Glomerular visceral epithelial cell (primary cell): ENCODE results near the gene GJA4.
A peak's percentile ranks its signal among the peaks of the same experiment; 100 is the strongest.
"Not testable (repeated sequence)": the region's sequence is repeated elsewhere in the genome, so short reads cannot be mapped to it uniquely, and the experiment has no call there.

Experiments used
- DNase-seq: peaks from one replicate; pipeline ENCODE4 v3.0.0-alpha.2; 2016; ENCODE audit errors: extremely low spot score

GJA4 gene

GRCh38 chr1:34770891-34771504 is 21.8 kb upstream of the GJA4 start:
- no peak for DNase-seq

GRCh38 chr1:34771573-34772371 is 21.0 kb upstream of the GJA4 start:
- no peak for DNase-seq

GRCh38 chr1:34773114-34773513 is 19.7 kb upstream of the GJA4 start:
- not testable (repeated sequence) for DNase-seq

DNA sequence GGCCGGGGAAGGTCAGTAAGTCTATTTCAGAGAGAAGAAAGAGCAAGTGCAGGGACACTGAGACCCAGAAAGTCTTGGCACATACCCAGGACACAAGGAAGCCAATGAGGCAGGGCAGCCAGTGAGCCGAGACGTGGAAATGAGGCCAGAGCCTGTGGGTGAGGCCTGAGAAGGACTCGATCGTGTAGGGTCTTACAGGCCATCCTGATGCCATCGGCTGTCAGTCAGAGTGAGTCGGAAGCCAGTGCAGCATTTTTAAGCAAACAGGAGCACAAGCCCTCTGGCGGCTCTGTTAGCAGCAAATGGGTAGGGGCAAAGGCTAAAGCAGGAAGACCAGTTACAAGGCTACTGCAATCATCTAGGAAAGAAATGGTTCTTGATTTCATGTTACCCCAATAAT is 17.8 kb upstream of the GJA4 start:
- no peak for DNase-seq

GRCh38 chr1:34776911-34777310 is 15.9 kb upstream of the GJA4 start:
- no peak for DNase-seq

- DNase-seq: no peak
Observed at GRCh38 chr1:34777519-34778321, 15.1 kb upstream of the GJA4 start.

DNA sequence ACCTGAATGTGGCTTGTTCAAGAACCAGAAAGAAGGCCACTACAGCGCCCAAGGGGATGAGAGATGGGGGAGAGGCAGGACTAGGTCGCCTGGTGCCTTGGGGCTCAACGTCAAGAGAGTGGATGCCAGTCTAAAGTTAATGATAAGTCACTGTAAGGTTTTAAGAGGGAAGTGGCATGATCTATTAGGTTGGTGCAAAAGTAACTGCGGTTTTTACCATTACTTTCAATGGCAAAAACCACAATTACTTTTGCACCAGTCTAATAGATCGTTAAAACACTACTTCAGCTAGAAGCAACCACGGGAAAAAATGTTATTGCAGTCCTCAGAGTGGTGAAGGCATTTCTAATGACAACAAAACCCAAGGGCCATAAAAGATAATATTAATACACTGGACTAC is 14.4 kb upstream of the GJA4 start:
- no peak for DNase-seq

DNA sequence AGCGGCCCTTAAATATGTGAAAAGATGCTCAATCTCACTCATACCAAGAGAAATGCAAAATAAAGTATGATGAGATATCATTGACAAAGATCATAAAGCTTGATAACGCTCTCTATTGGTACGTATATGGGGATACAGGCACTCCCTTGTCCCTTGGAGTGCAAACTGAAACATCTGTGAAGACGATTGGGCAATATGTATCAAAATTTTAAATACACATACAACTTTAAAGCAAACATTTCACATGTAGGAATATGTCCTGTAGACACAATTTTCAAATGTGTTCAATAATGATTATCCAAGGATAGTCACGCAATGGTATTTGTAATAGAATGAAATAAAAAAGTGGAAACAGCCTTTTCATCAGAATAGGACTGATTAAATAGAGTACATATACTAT is 13.8 kb upstream of the GJA4 start:
- no peak for DNase-seq

GRCh38 chr1:34779526-34779925 is 13.3 kb upstream of the GJA4 start:
- no peak for DNase-seq

DNA sequence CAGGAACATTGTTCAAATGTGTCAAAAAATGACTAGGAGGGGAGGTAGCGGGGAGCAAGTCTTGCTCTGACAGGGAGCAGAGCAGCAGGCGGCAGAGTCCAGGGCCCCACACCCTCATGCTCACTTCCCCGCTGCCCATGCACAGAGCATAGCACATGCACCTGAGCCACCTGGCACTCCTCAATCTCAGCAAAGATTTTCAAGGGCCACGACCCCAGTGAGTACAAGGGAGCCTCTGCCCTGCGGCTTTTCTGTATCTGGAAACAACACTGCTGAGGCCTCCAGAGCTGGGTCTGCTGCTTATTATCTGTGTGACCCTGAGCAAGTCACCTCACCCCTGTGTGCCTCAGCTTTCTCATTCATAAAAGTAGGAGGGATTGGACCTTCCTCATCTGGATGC is 12.8 kb upstream of the GJA4 start:
- no peak for DNase-seq

- DNase-seq: no peak
Observed at GRCh38 chr1:34780528-34780927, 12.3 kb upstream of the GJA4 start.

GRCh38 chr1:34781071-34781843 is 11.5 kb upstream of the GJA4 start, which contains the start of gene GJB3:
TSS of gene GJB3 (plus strand) at chr1:34781214. CDS start at chr1:34784763, 3,549 bp downstream.
- no peak for DNase-seq

- DNase-seq: no peak
Observed at GRCh38 chr1:34781844-34782391, 10.9 kb upstream of the GJA4 start.

DNA sequence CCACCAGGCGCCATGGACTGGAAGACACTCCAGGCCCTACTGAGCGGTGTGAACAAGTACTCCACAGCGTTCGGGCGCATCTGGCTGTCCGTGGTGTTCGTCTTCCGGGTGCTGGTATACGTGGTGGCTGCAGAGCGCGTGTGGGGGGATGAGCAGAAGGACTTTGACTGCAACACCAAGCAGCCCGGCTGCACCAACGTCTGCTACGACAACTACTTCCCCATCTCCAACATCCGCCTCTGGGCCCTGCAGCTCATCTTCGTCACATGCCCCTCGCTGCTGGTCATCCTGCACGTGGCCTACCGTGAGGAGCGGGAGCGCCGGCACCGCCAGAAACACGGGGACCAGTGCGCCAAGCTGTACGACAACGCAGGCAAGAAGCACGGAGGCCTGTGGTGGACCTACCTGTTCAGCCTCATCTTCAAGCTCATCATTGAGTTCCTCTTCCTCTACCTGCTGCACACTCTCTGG is 8.0 kb upstream of the GJA4 start:
- DNase-seq: no peak

DNA sequence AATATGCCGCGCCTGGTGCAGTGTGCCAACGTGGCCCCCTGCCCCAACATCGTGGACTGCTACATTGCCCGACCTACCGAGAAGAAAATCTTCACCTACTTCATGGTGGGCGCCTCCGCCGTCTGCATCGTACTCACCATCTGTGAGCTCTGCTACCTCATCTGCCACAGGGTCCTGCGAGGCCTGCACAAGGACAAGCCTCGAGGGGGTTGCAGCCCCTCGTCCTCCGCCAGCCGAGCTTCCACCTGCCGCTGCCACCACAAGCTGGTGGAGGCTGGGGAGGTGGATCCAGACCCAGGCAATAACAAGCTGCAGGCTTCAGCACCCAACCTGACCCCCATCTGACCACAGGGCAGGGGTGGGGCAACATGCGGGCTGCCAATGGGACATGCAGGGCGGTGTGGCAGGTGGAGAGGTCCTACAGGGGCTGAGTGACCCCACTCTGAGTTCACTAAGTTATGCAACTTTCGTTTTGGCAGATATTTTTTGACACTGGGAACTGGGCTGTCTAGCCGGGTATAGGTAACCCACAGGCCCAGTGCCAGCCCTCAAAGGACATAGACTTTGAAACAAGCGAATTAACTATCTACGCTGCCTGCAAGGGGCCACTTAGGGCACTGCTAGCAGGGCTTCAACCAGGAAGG is 7.4 kb upstream of the GJA4 start:
- DNase-seq: no peak

DNA sequence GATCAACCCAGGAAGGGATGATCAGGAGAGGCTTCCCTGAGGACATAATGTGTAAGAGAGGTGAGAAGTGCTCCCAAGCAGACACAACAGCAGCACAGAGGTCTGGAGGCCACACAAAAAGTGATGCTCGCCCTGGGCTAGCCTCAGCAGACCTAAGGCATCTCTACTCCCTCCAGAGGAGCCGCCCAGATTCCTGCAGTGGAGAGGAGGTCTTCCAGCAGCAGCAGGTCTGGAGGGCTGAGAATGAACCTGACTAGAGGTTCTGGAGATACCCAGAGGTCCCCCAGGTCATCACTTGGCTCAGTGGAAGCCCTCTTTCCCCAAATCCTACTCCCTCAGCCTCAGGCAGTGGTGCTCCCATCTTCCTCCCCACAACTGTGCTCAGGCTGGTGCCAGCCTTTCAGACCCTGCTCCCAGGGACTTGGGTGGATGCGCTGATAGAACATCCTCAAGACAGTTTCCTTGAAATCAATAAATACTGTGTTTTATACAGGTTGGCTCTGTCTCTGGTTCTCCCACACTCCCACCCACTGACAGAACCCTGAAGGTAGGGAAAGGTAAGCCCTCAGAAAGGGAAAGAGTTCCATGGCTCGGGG is 6.8 kb upstream of the GJA4 start:
- no peak for DNase-seq

DNA sequence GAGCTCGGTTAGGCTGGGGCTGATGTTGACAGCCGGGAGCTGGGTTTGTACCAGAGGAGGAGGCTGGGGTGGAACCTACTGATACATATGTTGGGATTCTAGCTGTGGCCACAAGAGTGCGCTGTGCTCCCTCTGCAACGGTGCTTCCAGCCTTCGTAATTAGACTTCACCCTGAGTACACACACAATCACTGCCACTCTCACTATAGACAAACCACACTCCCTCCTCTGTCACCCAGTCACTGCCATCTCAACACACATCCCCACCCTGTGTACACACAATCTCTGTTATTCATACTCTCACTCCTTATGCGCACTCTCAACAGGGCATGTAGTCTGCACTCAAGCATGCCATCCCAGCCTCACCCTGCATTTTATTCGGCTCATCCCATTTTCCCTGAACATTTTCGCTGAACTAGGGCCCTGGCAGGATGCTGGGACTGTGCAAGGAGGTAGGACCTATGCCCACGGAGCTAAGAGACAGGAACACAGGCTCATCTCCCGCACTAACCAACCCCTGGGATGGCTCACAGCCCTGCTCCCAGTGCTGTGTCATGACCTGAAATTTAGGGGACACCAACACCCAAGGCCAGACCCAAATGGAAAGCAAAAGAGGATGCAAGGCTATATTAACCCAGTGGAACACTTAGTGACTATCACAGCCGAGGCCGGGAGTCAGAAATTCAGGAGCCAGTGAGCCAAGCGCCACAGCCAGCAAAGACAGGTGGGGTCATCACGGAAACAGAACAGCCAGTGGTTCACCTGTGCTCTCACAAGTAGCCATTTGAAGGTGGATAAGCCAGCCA is 6.1 kb upstream of the GJA4 start:
- peak; percentile 69 for DNase-seq

DNA sequence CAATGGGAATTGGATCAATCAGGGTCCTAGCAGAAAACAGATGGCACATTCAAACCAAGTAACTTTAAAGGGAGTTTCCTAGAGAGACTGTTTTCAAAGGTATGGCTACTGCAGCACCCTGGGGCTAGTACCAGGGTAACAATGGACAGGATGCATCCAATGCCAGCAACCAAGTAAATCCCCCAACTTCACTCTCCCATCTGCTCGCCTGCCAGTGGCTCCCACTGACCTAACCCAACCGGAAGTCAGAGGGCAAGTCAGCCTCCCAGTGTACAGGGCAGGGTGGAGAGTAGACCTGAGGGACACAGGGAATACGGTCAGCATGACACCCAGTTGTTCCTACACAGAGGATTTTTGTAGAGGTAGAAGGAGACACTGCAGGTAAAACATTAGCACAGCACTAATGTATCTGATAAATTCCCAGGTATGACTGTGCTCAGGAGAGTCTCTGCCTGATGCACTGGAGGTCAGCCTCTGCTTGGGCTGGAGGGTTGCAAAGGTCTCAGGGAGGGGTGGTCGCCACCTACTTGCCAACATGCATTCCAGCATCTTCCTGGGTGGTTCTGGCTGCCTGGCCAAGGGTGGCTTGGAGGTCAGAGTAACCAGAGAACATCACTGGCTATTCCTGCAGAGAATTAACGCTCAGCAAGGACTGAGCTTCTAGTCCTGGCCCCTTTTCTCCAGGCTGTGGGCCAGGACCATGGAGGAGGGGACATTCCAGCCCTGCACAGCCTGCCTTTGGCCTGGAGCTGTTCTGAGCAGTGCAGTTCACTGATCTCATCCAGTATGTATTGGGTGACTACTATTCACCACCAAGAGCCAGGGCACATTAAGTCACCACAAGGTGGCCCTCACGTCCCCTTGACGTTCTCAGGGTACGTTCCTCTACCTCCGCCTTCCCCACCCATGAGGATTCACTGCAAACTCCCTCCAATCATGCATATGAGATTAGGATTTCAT is 5.1 kb upstream of the GJA4 start:
- no peak for DNase-seq

DNA sequence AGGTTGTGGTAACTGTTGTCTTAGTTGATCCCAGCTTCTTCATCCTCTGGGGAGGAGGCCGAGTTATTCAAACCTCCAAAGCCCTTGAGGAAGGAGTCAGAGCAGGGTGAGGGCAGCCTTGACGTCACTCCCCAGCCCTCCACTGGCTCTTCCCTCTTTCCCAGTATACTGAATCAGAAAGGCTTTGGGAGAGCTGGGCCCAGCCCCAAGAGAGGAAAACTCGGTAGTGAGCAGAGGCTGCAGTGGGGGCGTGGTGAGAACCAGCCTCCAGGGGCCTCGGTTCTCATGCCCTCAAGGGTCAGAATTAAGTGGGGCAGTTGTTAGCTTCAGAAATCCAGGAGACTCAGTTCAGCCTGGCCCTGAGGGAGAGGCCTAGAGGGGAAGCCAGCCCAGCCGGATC is 1.8 kb upstream of the GJA4 start:
- DNase-seq: no peak
